GM21367 (cell line): Measurements from ENCODE around the gene SNX30.

Experiments
- ATAC-seq: cut with Tn5 transposase; IDR thresholded peaks from one replicate; pipeline ENCODE4 v1.9.1; 2021; ENCODE audit not compliant: unreplicated experiment

The SNX30 gene

GRCh38 chr9:112921549-112921948 lies 171.0 kb downstream of the SNX30 start:
- ATAC-seq = no peak
